Activated T-cell treated with anti-CD3 and anti-CD28 coated beads for 1 hour (primary cell): ENCODE measurements around the gene CLDND2.

ENCODE experiments used
- DNase-seq: peaks from one replicate; pipeline ENCODE4 v3.0.0-alpha.2; 2020; ENCODE audit warnings: low read depth

CLDND2 gene

DNA sequence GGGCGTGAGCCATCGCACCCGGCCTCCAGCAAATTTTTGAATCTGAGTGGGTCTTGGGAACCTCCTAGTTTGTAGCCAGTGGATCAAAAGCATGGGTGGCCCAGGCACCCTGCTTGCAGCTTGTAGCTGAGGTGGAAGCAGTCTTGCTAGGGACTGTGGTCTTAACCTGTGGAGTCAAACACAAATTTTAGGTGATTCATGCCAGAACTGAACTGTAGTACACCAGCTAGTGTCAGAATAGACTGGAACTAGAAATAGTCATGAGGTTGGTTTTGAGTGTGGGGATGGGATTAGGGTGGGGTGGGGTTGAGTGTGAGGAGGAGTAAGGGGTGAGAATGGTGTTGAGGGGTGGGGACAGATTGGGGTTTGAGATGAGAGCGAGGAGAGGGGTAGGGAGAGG, 13.2 kb upstream of the CLDND2 start:
- no peak for DNase-seq

DNA sequence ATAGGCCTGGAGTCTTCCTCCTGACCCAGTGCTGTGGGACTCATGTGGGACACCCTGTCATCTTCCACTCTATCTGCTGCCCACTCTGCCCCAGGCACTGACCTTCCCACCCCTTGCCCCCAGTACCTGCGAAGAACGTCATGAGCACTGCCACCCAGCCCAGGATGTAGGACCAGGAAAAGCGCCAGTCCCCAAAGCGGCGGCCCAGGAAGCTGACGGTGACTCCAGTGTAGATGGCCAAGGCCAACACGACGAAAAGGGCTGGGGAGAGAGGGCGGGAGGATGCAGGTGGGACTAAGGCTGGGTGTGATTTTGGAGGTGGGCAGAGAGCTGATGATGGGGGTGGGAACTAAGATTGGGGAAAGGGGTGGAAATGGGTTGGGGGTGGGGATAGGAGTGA, 11.6 kb upstream of the CLDND2 start:
- no peak for DNase-seq

DNA sequence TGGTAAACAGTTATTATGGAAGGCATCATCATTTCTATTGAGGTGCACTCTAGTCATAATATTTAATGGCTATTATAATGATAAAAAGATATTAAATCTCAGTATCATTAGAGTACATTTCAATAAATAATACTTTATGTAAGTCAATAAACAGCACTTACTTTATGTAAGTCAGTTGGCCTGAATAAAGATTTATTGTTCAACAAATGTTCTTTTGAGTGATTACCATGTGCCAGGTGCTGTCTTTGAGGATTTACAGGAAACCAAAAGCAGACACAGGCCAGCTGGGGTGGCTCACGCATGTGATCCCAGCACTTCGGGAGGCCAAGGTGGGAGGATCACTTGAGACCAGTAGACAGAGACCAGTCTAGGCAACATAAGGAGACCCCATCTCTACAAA, 8.6 kb upstream of the CLDND2 start:
- no peak for DNase-seq

DNA sequence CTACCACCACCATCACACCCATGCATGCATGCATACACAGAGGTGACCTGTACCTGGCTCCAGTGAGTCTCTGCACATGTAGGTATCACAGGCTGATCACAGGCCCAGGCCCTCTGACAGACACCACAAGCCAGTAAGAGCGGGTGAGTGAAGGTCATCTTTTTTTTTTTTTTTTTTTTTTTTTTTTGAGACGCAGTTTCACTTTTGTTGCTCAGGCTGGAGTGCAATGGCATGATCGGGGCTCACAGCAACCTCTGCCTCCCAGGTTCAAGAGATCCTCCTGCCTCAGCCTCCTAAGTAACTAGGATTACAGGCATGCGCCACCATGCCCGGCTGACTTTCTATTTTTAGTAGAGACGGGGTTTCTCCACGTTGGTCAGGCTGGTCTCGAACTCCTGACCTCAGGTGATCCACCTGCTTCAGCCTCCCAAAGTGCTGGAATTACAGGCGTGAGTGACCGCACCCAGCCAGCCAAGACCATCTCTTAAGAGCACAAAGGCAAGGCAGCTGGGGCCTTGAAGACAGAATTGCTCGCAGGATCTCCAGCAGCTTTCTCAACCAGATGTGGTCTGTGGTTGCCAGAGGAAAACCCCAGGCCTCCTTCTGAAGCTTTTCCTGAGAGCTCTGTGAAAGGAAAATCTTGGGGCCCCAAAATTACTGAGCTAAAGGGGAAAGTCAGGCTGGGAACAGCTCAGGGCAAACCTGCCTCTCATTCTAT, 6.9 kb upstream of the CLDND2 start:
- no peak for DNase-seq

DNA sequence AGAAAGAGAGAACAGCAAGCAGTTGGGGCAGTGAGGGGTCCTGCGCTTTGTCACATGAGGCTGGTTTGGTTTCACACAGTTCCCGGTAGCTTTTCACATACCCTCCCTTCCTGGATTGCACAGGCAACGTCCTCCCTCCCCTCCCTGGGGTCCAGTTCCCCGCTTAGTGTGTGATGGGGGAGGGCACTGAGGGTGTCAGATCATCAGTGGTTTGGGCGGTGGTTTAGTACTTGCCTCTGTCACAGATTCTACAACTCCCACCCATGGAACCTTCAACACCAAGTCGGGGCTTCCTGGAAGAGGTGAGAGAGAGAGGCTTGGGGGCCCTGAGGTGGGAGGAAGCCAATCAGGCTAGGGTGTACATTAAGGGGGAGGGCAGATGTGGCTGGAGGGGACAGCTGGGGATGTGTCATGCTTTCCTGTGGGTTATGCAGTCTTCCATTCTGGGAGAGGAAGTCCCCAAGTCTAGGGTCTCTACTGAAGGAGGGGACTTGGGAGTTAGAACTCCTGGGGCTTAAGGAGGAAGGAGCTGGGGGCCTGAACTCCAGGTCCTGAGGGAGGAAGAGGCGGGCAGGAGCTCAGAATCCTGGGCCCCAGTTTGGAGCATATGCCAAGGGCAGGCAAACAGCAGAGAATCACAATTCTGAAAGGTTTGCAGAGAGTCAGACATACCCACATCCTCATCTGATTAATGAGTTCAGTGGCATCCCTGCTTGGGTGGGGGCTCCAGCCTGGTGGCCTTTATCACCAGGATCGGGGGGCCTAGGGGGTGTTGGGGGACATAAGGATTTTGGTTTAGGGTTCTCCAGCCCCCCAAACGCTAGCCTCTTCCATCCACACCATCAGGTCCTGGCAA, 4.1 kb upstream of the CLDND2 start, which contains the start of gene NKG7:
NKG7 (minus strand) TSS at position 6 of the 856 bp plus-strand sequence. CDS start 119 bp downstream, outside the sequence.
- peak; percentile 51 for DNase-seq

DNA sequence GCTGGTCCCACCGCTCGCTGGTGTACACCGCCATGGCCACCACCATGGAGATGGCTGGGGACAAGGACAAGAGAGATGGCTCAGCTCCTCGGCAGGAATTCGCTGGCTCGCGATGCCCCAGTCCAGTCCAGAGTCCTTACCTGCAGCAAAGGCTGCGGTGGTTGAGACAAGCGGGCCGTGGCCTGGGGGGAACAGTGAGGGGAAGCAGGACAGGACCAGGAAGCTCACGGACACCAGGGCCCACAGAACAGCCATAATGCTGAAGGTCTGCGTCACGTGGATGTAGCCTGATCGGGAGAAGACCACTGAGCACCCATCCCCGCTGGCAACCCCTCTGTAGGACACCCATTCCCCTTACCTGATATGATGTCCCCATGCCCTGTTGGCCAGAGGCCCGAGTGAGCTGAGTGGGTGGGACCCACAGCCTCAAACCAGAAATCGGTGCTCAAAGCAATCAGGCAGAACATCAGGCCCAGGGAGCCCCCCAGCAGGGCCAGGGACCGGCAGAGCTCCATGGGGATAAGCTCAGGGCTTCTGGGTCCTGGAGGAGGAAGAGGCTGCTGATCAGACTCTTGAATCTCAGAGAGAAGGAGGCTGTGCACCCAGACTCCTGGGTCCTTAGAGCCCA, 3.3 kb upstream of the CLDND2 start:
- no peak for DNase-seq

DNA sequence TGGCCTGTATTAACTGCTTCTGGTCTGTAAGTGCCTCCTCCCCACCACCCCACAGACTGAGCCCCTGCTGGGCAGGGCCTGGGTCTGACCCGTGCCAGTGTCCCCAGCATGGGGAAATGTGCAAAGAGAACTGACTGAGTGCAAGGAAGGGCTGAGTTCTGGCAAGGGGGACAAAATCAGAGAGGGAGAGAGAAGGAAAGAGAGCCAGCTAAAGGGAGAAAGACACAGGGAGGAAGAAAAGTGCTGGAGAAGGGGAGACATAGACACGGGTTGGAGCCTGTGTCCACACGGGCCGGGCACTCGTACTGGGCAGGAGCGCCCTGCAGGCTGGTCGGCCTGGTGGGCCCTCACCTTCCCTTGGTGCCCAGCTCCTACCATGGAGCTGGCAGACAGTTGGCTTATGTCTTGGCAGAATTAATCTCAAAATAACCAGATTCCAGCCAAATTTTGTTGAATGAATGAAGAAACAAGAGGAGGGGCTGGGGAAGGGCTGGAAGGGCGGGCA, 2.4 kb upstream of the CLDND2 start:
- no peak for DNase-seq

DNA sequence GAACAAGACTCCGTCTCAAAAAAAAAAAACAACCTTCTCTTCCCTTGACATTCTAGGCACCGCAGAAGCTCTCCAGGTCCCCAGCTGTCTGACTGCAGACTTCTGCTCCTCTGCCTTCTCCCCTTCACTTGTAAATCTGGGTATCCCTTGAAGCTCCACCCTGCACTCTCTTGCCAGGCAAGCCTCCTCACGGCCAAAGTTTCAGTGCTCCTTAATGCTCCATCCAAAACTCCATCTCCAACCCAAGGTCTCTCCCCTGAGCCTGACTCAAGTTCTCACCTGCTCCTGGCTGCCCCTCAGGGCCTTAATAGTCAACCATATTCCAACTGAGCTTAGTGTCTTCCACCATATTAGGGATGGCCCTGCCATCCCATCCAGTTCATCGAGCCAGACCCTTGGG, 1.4 kb upstream of the CLDND2 start:
- DNase-seq = no peak

DNA sequence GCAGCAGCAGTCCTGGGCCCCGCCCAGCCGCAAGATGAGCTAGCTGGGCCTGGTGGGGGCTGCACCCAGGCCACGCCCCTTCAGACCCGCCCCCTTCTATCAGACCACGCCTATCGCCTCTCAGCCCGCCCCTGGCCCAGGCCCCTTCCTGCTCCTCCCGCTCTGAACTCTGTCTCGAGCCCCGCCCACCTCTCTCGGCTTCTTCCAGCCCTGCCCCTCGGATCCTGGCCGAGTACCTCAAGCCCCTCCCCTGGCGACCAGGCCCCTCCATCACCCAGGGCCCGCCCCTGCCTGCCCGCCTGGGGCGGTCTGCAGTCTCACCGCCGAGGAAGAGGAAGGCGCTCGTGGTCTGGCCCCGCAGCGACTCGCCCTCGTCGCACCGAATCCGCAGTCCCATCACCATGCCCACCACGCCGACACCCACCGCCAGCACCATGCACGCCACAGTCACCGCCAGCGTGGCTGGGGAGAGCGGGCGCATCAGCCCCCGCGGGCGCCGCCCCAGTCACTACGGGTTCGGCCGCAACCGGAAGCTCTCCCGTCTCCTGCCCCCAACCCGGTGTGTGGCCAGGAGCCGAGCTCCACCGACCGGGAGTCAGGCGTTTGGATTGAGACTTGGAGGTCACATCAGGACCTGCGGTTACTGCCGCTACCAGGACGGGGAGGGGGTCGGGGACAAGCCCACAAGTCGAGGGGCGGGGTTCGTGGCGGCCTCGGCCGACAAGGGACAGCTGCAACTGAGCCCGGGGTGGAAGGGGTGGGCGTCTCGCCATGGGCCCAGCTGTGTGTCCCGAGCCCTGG, 1.0 kb downstream of the CLDND2 start:
- peak; percentile 93 for DNase-seq

DNA sequence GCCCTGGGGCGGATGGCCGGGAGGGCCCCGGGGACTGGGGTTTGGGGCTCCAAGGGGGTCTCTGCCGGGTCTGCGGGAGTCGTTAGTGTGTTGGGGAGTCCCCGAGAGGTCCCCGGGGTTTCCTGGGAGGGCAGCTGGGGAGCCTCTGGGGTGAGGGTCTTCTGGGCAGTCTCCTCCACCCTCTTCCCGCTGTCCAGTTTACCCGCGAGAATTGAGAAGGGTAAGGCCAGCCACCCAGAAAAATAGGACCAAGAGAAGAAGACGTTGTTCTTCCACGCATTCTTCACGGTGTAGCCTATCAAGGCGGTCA, 1.6 kb downstream of the CLDND2 start:
- no peak for DNase-seq

DNA sequence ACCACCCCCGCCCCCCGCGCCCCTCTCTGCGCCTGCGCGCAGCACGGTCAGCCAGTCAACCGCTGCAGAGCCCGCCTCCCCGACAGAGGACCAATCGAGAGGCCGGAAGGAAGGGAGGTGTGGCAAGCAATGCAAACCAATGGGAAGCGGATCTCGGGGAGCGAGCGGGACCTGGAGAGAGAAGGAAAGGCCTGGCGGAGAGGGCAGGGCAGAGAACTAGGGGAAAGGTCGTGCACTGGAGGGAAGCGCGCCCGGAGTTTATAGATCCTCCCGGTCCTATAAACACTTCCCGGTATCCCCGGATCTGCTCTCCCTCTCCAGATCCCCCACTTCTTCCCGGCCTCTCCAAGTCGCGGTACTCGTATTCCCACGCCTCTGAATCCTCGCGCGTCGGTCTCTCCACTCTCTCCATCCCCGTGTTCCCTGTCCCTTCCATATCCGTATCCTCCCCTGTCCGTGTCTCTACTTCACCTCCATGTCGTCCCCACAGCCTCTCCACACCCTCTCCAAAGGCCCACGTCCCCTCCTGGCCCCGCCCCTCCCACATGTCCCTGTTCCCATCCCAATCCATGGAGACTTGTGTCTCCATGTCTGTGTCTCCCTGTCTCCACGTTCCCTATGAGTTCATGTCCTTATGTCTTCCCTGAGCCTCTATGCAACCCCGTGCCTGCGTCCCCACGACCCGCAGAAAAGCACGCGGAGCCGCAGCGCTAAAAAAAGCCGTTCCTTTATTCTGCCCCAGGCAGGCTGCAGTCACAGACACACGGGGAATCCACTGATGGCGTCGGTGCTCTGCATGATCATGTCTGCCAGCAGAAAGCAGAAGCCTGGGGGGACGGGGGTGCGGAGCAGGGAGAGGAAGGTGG, 2.2 kb downstream of the CLDND2 start:
- peak; percentile 87 for DNase-seq

DNA sequence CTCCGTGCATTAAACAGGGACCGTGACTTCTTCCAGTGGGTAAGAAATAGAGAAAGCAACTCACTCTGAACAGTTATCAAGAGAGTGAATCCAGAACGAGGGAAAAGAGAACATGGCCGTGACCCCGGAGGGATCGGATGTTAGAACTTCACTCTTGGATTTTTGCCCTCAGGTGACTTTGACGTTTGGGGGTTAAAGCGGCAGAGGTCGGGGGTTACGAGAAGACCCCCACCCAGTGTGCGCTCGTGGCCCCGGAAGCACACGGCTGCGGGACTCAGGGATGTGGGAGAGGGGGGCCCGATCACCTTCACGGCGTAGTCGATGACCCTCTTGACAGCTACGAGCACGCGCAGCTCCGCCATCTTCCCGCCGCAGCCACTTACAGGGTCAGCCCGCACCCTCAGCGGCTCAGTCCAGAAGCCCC, 2.8 kb downstream of the CLDND2 start, which contains the start of gene ETFB:
ETFB (minus strand) TSS at position 424 of the 424 bp plus-strand sequence; CDS start at position 362, 62 bp downstream.
- no peak for DNase-seq

DNA sequence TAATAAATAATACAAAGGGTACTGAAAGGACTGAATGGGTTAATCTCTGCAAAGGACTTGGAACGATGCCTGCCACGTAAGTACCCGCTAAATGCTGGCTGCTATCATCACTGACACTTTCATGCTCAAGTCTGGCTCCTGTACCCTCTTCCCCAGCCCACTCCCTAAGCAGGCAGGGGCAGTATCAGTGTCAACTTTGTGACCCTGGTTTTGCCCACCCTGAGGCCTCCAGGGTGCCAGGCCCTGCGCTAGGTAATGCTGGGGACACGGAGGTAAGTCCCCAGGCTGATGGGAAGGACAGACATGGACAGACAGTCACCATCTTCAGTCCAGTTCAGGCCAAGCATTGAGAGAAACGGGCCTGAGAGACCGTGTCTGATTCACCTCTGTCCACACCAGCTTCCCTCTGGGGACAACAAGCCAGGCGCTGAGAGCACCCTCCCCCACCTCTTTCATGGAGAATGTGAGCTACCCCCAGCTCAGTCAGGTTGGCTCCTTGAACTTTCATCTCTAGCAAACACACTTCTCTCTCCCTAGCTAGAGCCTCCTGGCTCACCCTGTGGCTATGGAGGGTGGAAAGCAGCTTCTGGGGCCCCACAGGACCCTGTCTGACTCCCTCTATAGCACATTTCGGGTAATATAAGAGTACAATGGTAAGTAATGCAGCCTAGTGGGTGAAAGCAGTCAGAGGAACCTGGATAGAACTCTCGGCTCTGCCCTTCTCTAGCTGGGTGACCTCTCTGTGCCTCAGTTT, 3.4 kb downstream of the CLDND2 start:
- DNase-seq = no peak

DNA sequence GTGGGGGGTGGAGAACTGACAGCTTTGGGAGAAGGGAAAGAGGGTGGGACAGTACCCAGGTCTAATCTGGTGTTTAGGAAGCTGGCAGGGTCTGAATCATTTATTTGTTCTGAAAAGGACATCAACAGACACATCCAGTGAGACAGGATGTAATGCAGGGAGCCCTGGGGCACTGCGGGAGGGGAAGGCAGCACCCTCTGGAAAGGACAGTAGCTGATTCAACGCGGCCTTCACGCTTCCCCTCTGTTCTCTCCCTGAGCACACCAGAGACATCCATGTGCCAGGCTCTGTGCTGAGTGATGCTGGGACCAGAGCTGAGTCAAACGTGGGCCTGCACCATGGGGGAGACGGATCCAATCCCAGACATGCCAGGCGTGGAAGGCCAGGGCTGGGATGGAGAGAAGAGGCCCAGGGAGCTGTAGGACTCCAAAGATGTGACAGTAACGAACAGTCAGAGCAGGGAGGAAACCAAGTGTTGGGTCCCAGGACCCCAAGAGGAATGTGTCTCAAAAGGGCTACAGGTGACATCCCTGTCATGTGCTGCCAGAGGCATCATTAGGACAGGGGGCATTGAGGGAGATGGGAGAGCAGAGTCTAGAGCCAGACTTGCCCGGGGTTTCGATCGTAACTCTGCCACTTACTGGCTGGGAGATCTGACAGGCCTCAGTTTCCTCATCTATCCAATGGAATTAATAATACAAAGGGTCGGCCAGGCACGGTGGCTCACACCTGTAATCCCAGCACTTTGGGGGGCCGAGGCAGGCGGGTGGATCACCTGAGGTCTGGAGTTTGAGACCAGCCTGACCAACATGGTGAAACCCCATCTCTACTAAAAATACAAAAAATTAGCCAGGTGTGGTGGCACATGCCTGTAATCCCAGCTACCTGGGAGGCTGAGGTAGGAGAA, 4.3 kb downstream of the CLDND2 start:
- DNase-seq = no peak

DNA sequence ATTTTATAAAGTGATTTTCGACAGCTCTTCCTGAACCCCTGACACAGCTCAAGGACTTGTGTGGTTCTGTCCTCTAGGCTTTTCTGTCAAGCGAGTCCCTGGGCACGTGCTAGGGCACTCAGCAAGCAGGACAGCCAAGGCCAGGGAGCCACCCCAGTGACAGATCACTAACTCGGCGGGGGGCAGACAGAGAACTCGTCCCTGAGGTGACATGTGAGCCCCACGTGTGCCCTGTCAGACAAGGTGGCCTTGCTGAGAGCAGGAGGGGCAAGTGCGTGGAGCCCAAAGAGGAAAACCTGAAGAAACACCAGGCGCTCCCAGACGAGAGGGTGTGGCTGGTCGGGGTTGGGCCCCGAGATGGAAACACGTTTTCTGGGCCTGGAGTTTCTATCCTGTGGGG, 7.6 kb downstream of the CLDND2 start:
- no peak for DNase-seq

DNA sequence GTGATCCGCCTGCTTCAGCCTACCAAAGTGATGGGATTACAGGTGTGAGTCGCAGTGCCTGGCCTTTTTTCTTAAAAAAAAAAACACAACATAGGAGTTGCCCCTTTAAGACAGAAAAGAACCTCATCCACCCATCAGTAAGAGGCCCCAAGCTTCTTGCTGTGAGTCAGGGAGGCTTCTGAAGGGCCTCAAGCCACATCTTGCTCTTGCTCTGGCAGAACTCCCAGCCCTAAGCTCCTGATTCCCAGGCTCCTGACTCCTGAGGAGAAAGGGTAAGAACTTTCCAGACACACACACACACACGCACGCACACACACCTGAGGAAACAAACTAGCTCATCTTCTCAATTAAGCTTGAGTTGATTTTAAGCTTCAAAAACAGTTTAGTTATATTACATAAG, 9.5 kb downstream of the CLDND2 start:
- DNase-seq = no peak

DNA sequence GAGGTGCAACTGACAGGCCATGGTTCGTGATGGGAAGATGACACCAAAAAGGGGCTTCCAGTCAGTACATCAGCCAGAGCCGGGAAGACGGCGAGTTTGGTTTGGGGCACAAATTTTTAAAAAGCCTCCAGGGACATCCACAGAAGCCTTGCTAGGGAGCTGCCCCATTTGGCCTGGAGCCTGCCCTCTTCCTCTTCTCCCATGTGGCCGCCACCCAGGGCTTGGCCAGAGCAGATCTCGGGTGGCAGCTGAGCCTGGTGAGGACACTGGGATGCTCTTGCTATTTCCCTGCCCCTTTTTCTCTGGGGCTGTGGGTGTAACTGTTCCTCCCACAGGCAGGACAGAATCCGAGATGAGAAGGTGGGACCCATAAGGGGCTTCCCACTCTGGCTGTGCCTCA, 10.9 kb downstream of the CLDND2 start:
- DNase-seq = no peak

DNA sequence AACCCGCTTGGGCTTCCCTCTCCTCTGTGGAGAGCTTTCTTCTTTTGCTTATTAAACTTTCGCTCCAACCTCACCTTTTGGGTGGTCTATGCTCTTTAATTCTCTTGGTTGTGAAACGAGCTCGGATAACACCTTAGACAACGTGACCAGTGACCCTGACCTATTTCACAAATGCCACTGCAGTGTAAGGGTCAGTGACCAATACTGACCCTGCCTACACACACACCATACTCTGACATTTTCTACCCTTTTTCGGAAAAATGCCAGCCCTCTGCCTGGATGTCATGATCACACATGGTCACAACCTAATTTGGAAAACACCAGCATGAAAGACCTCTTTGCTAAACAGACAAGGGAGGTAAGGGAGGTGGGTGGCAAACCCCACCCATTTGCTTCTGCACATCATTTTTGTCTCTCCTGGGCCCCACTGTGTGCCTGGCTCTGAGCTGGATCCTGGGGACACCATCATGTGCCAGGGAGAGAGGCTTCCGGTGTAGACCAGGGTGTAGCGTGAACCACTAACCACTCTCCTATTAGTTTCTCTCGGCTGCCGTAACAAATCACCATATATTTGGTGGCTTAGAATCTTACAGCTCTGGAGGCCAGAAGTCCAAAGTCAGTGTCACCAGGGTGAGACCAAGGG, 12.5 kb downstream of the CLDND2 start:
- no peak for DNase-seq

DNA sequence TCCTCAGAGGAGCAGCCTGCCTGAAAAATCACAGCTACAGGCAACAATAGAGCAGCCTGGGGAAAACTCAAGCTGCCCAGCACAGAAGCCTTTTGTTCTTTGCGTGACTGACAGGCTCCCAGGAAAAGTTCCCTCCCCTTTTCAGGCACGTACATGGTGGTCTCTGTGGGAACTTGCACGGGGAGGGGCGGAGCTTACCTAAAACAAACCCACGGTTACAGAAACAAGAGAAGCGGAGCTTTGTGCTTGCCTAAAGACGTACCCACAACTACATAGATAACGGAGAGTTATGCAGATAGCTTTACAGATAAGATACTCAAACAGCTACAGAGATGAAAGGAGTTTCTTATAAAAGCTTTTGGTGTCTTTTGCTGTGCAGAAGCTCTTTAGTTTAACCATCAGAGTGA, 14.1 kb downstream of the CLDND2 start:
- DNase-seq = no peak
